HepG2 (cell line): ENCODE measurements around the gene COX8C. TPM values are rescaled to one million over a fixed set of nuclear protein-coding genes. Genes with fewer than 3 reads are reported as not detected.

ENCODE experiments used
- ATAC-seq: fragments of 200-7000 bp; cut with Tn5 transposase; 3 replicates; pipeline ENCODE4 v1.9.1; 2020; ENCODE audit warnings: mild to moderate bottlenecking, moderate library complexity
- BruUV-seq: library from RNA; stranded (reverse); fragments of 400-500 nt; replicated peaks from 2 replicates; lab custom pipeline; 2021; lab: Mats Ljungman, UMichigan
- CTCF ChIA-PET: fragments of 300-600 bp; formaldehyde crosslinking; extraction: SDS; loops from one replicate; lab custom pipeline; 2021; ENCODE audit warnings: low total read pairs, inconsistent platforms, low intra/inter-chr PET ratio; lab: Yijun Ruan, JAX
- POLR2A ChIA-PET: fragments of 350-600 bp; sonication (Branson Sonifier 250); formaldehyde crosslinking; loops from one replicate; lab custom pipeline; 2020; ENCODE audit warnings: antibody characterized with exemption, inconsistent platforms; lab: Yijun Ruan, JAX
- DNase-seq: peaks from one replicate; pipeline ENCODE4 v3.0.0-alpha.2; 2015; ENCODE audit warnings: low spot score
- FAIRE-seq: peaks from 3 replicates; lab custom pipeline; 2011; peaks lifted over from hg19 to GRCh38; lab: Jason Lieb, UNC
- H2AFZ ChIP-seq: one replicate; pipeline ENCODE4 v1.6.1; 2011; ENCODE audit warnings: low read length, inconsistent platforms
- H3K27ac ChIP-seq: fragments of 300-600 bp; 3 replicates; pipeline ENCODE4 v1.8.0; 2011; ENCODE audit warnings: mixed run types, mild to moderate bottlenecking, mixed read lengths, low read length, inconsistent platforms; ENCODE audit not compliant: insufficient read depth; ENCODE audit errors: extremely low read length
- H3K27me3 ChIP-seq, 2 experiments: fragments of 200-600 bp in 1 of 2; 2 replicates in 1 of 2; 3 replicates in 1 of 2; pipeline versions ENCODE4 v1.6.0 to v1.8.0; 2011; ENCODE audit warnings: low read length in 2 of 2, mild to moderate bottlenecking in 2 of 2, moderate library complexity in 2 of 2, inconsistent platforms in 1 of 2; ENCODE audit not compliant: insufficient read depth in 2 of 2, control insufficient read depth in 1 of 2
- H3K36me3 ChIP-seq, 2 experiments: fragments of 200-600 bp in 1 of 2; replicated peaks in 1 of 2; 2 replicates in 1 of 2; 3 replicates in 1 of 2; pipeline versions ENCODE4 v1.5.1 to v1.8.0; 2011; ENCODE audit warnings: low read length in 2 of 2, inconsistent platforms in 1 of 2; ENCODE audit not compliant: insufficient read depth in 2 of 2, control insufficient read depth in 1 of 2
- H3K4me1 ChIP-seq: 2 replicates; pipeline ENCODE4 v1.5.1; 2012; ENCODE audit warnings: low read length, inconsistent platforms; ENCODE audit not compliant: insufficient read depth
- H3K4me2 ChIP-seq: 2 replicates; pipeline ENCODE4 v1.6.0; 2011; ENCODE audit warnings: low read depth, low read length, inconsistent platforms
- H3K4me3 ChIP-seq, 3 experiments: fragments of 200-600 bp in 1 of 3; sonication (generic), shearing (Covaris generic) in 1 of 3; replicated peaks in 1 of 3; 2 replicates each; pipeline ENCODE4 v1.5.1; 2011 to 2016; ENCODE audit warnings: low read length in 3 of 3, inconsistent platforms in 2 of 3, low read depth in 2 of 3, mild to moderate bottlenecking in 2 of 3, control low read depth in 1 of 3, mixed read lengths in 1 of 3; ENCODE audit not compliant: insufficient read depth in 1 of 3
- H3K79me2 ChIP-seq: one replicate; pipeline ENCODE4 v1.6.1; 2011; ENCODE audit warnings: low read length, inconsistent platforms; ENCODE audit not compliant: insufficient read depth
- H3K9ac ChIP-seq: 2 replicates; pipeline ENCODE4 v1.6.0; 2011; ENCODE audit warnings: mild to moderate bottlenecking, low read depth, low read length, inconsistent platforms; ENCODE audit not compliant: insufficient read depth
- H3K9me3 ChIP-seq: 2 replicates; pipeline ENCODE4 v1.5.1; 2012; ENCODE audit warnings: mild to moderate bottlenecking, low read length
- H4K20me1 ChIP-seq: 2 replicates; pipeline ENCODE4 v1.6.0; 2011; ENCODE audit warnings: inconsistent platforms, mild to moderate bottlenecking, low read length, moderate library complexity; ENCODE audit not compliant: insufficient read depth
- CENPX ChIP-seq: sonication (generic); formaldehyde crosslinking; IDR thresholded peaks from 2 replicates; pipeline ENCODE4 v1.9.0; 2021; ENCODE audit warnings: mild to moderate bottlenecking, missing genetic modification reagents, moderate library complexity
- IKZF4 ChIP-seq: sonication (generic); formaldehyde crosslinking; IDR thresholded peaks from 2 replicates; pipeline ENCODE4 v1.5.1; 2020; ENCODE audit warnings: borderline replicate concordance, mild to moderate bottlenecking, low read depth, missing genetic modification reagents; ENCODE audit errors: not compliant biosample characterization
- PRDM15 ChIP-seq: sonication (generic); formaldehyde crosslinking; IDR thresholded peaks from 2 replicates; pipeline ENCODE4 v1.4.0; 2020; ENCODE audit warnings: missing genetic modification reagents
- SALL2 ChIP-seq: sonication (generic); formaldehyde crosslinking; IDR thresholded peaks from 2 replicates; pipeline ENCODE4 v1.8.1; 2023; ENCODE audit warnings: mild to moderate bottlenecking, missing genetic modification reagents, inconsistent platforms
- STAT5B ChIP-seq: sonication (generic); formaldehyde crosslinking; IDR thresholded peaks from 2 replicates; pipeline ENCODE4 v1.4.0; 2020; ENCODE audit warnings: missing genetic modification reagents
- TBP ChIP-seq: sonication (generic); formaldehyde crosslinking; IDR thresholded peaks from 2 replicates; pipeline ENCODE4 v1.5.0; 2020; ENCODE audit warnings: missing genetic modification reagents
- ZMAT3 ChIP-seq: sonication (generic); formaldehyde crosslinking; conservative IDR thresholded peaks from 2 replicates; pipeline ENCODE4 v1.7.0; 2021; ENCODE audit warnings: missing genetic modification reagents
- ZNF124 ChIP-seq: sonication (generic); formaldehyde crosslinking; IDR thresholded peaks from 2 replicates; pipeline ENCODE4 v1.4.0; 2020; ENCODE audit warnings: missing genetic modification reagents
- ZNF367 ChIP-seq: sonication (generic); formaldehyde crosslinking; IDR thresholded peaks from 2 replicates; pipeline ENCODE4 v1.4.0; 2020; ENCODE audit warnings: missing genetic modification reagents, borderline replicate concordance
- ZNF615 ChIP-seq: sonication (generic); formaldehyde crosslinking; IDR thresholded peaks from 2 replicates; pipeline ENCODE4 v1.5.0; 2020; ENCODE audit warnings: mild to moderate bottlenecking, missing genetic modification reagents, borderline replicate concordance
- ZNF710 ChIP-seq: sonication (generic); formaldehyde crosslinking; IDR thresholded peaks from 2 replicates; pipeline ENCODE4 v1.5.0; 2020; ENCODE audit warnings: mild to moderate bottlenecking, missing genetic modification reagents, borderline replicate concordance
- ZNF746 ChIP-seq: sonication (generic); formaldehyde crosslinking; IDR thresholded peaks from 2 replicates; pipeline ENCODE4 v1.8.0; 2022; ENCODE audit warnings: mild to moderate bottlenecking, missing genetic modification reagents
- WGBS: methylation state at CpG from one replicate; pipeline ENCODE4 v1.1.6; 2017; ENCODE audit warnings: low lambda C conversion rate; 5-methylcytosine and 5-hydroxymethylcytosine counted together
- in situ Hi-C: cut with HindIII; loops from 2 replicates; pipeline ENCODE4 v1.10.0; 2017; ENCODE audit warnings: low pct_unique_long_range_greater_than_20kb; ENCODE audit not compliant: extremely low pct_ligation_motif_present
- intact Hi-C: fragments of 100-400 bp; cut with micrococcal nuclease; formaldehyde crosslinking; loops from one replicate; pipeline ENCODE4 v1.10.0; 2022; ENCODE audit not compliant: unreplicated experiment
- polyA plus RNA-seq, 8 experiments: library from polyadenylated mRNA; depleted of rRNA in 3 of 8; stranded (reverse) in 7 of 8; unstranded in 1 of 8; fragments of >200 nt; fragmentation: Illumina TruSeq in 4 of 8; extraction: Trizol in 4 of 8; gene quantifications; 2 replicates each; pipeline versions ENCODE4 v1.2.1 to v1.2.3, GENCODE V29; 2011 to 2016; ENCODE audit warnings: low read depth in 4 of 8, missing spikeins in 1 of 8, mixed read lengths in 1 of 8; ENCODE audit not compliant: insufficient read depth in 1 of 8
- total RNA-seq, 5 experiments: library from RNA; depleted of rRNA; stranded (reverse); fragments of >200 nt; fragmentation: Illumina TruSeq; extraction: Trizol; gene quantifications; 2 replicates each; pipeline ENCODE4 v1.2.3, GENCODE V29; 2016; ENCODE audit warnings: low read depth in 1 of 5

Gene COX8C
- total and polyA plus RNA-seq, 2 of the 13 experiments (the other 11 are each of a cell fraction or from before 2014, with no cell fraction given) = not detected

GRCh38 chr14:93319958-93320357 is 27.0 kb upstream of the COX8C start:
- intact Hi-C loops = no loop called here
- peaks cover 43% of the 10 kb centered on the region for H3K4me1 ChIP-seq
- peaks cover 0 to 3% of the 10 kb centered on the region in 2 experiments; a peak in 2 of 5 replicates for H3K36me3 ChIP-seq
- FAIRE-seq (no peak), ATAC-seq (no peak), DNase-seq (no peak)
- BruUV-seq = no TSS peak
- H3K27me3 ChIP-seq = no peaks in the 10 kb centered on the region
- peaks cover 32% of the 10 kb centered on the region for H4K20me1 ChIP-seq
- no peak overlapping the region for H3K9ac ChIP-seq
- no peak overlapping the region for H3K4me3 ChIP-seq
- H3K27ac ChIP-seq = no peak overlapping the region
- in situ Hi-C loops = no loop called here
- H3K79me2 ChIP-seq = peaks cover 93% of the 10 kb centered on the region
- H3K4me2 ChIP-seq = no peak overlapping the region
- WGBS = 96% methylated on average over 1 of the region's 1 CpG
- TF ChIP-seq PRDM15 (CRISPR knock-in tag) = no peak
- TF ChIP-seq CENPX (CRISPR knock-in tag) = no peak
- no peak for TF ChIP-seq ZNF615 (CRISPR knock-in tag)
- TF ChIP-seq SALL2 (CRISPR knock-in tag) = no peak
- no peak for TF ChIP-seq ZNF124 (CRISPR knock-in tag)
- CTCF ChIA-PET = no interaction called here
- POLR2A ChIA-PET = no interaction called here
- H2AFZ ChIP-seq = no peak overlapping the region
- no peaks in the 10 kb centered on the region for H3K9me3 ChIP-seq

- ChIA-PET CTCF (no interaction called here), POLR2A (no interaction called here)
- Histone ChIP-seq H3K4me1 (peaks cover 43% of the 10 kb centered on the region), H3K36me3 (peaks cover 0 to 3% of the 10 kb centered on the region in 2 experiments; a peak in 2 of 5 replicates), H3K4me2 (no peak overlapping the region), H3K9me3 (no peaks in the 10 kb centered on the region), H3K9ac (no peak overlapping the region), H3K4me3 (no peak overlapping the region), H2AFZ (no peak overlapping the region), H3K27me3 (no peaks in the 10 kb centered on the region), H3K27ac (no peak overlapping the region), H3K79me2 (peaks cover 93% of the 10 kb centered on the region), H4K20me1 (peaks cover 35% of the 10 kb centered on the region)
- ATAC-seq = no peak
- BruUV-seq = no TSS peak
- in situ Hi-C loops = no loop called here
- intact Hi-C loops = no loop called here
- DNase-seq = no peak
- FAIRE-seq = no peak
- TF ChIP-seq ZNF746 (CRISPR knock-in tag) (no peak), STAT5B (CRISPR knock-in tag) (no peak), TBP (CRISPR knock-in tag) (no peak), IKZF4 (CRISPR knock-in tag) (no peak), ZNF367 (no peak), ZMAT3 (CRISPR knock-in tag) (no peak), ZNF710 (CRISPR knock-in tag) (no peak)
Measured at GRCh38 chr14:93320489-93320888, 26.5 kb upstream of the COX8C start.
